HepG2 (cell line): ENCODE results near the gene SERINC2.

ENCODE experiments used
- RFX5 ChIP-seq: IDR thresholded peaks from 2 replicates; pipeline ENCODE4 v1.6.1; 2011; ENCODE audit warnings: low read depth, low read length, improper control_type of control experiment
- TF ChIP-seq, protein P1 (sequence below): sonication (generic); formaldehyde crosslinking; IDR thresholded peaks from 2 replicates; pipeline ENCODE4 v1.8.0; 2022; ENCODE audit warnings: low read depth, missing genetic modification reagents

- TF ChIP-seq, protein P1, sequence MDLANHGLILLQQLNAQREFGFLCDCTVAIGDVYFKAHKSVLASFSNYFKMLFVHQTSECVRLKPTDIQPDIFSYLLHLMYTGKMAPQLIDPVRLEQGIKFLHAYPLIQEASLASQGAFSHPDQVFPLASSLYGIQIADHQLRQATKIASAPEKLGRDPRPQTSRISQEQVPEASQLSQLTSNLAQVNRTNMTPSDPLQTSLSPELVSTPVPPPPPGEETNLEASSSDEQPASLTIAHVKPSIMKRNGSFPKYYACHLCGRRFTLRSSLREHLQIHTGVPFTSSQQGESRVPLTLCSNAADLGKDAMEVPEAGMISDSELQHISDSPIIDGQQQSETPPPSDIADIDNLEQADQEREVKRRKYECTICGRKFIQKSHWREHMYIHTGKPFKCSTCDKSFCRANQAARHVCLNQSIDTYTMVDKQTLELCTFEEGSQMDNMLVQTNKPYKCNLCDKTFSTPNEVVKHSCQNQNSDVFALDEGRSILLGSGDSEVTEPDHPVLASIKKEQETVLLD, result no peak
- TF ChIP-seq RFX5, result no peak
Observed at GRCh38 chr1:31373056-31373896, 39.7 kb upstream of the SERINC2 start, which contains the start of gene FABP3.
